GM21423 (cell line): Measurements from ENCODE around the gene CCDC85B.
A peak's percentile ranks its signal among the peaks of the same experiment; 100 is the strongest.

Source experiments
- ATAC-seq: cut with Tn5 transposase; IDR thresholded peaks from one replicate; pipeline ENCODE4 v1.9.1; 2021; ENCODE audit warnings: mild to moderate bottlenecking, moderate library complexity; ENCODE audit not compliant: unreplicated experiment

The CCDC85B gene

GRCh38 chr11:65868076-65868667, 22.3 kb upstream of the CCDC85B start:
- ATAC-seq, result no peak

GRCh38 chr11:65868907-65869306, 21.6 kb upstream of the CCDC85B start:
- ATAC-seq, result no peak

GRCh38 chr11:65869643-65870306, 20.7 kb upstream of the CCDC85B start:
- ATAC-seq, result no peak

DNA sequence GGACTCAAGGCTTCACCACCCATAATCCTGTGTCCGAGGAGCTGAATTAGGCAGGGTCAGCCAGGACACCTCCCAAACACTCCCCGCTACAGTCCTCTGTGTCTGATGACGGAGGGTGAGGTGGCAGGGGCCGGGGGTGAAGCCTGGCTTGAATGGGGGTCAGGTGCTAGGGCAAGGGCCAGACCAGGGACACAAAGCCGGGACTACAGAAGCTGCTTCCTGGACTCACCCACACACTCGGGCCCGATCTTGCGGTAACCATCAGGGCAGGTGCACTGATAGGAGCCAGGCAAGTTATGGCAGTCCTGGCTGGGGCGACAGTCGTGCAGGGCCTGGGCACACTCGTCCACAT, 20.2 kb upstream of the CCDC85B start:
- ATAC-seq, result no peak

DNA sequence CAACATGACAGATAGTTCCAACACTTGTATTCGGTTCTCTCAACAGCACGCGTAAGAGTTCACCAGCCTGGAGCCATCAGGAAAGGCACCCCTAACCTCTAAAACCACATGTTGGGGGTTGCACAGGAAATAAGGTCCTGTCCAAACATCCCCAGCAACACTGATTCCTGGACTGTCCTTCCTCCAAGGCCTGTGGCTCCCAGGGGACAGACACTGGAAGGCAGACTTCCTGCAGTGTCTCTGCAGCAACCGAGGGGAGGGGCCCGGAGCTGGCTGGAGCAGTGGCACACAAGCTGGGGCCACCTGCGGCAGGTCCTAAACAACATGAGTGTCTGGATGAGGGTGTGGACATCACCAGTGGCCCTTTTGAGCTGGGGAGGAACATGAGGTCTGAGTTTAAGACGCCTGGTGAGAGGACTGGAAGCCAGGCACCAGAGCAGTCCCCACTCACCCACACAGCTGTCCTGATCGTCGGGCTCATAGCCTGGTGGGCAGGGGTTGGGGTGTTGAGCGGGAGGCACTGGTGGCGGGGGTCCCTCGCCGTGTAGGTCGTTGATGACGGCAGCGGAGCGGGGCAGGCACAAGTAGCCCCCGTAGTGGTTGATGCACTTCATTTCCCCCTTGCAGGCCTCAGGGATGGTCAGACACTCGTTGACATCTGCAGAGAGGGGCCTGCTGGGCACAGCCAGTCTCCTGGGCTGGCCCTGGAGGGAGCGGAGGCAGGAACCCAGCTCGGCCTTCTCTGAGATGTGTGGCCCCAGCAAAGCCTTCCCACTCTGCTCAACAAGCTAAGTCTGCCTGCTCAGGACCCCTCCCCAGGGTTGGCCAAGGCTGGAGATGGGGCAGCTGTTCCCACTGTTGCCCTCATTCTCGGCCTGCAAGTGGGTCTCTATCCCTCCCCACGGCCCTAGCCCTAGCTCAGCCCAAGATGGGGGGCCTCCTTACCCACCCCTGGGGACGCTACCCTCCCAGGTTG, 19.5 kb upstream of the CCDC85B start:
- no peak for ATAC-seq

DNA sequence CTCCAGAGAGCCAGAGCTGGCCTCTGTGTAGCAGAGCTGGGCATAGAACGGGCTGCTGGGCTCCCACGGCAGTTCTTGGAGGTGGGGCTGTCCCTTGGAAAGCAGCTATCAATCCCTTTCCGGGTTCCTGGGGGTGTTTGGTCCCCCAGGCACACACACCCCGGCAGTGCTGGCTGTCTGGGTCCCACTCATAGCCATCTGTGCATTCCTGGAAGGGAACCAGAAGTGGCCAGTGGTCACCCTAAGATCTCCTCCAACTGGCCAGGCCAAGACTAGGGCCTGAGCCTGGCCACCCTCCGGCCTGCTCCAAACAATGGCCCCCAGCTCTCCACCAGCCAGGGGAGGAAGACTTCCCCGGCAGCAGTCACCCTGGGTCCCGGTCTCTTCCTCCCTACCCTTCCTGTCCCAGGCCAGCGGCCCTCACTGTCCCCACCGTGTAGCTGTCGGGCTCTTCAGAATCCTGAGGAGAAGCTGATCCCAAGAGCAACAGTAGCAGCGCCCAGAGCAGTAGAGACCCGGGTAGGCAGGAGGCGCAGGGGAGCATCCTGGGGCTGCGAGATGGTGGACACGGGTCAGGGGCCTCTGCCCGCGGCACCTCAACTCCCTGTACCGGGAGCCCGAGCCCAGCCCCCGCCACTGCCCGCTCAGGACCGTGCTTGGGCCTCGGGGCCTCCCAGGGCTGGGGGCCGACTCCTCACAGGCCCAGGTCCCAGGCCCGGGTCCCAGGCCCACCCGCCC, 18.5 kb upstream of the CCDC85B start:
- no peak for ATAC-seq

DNA sequence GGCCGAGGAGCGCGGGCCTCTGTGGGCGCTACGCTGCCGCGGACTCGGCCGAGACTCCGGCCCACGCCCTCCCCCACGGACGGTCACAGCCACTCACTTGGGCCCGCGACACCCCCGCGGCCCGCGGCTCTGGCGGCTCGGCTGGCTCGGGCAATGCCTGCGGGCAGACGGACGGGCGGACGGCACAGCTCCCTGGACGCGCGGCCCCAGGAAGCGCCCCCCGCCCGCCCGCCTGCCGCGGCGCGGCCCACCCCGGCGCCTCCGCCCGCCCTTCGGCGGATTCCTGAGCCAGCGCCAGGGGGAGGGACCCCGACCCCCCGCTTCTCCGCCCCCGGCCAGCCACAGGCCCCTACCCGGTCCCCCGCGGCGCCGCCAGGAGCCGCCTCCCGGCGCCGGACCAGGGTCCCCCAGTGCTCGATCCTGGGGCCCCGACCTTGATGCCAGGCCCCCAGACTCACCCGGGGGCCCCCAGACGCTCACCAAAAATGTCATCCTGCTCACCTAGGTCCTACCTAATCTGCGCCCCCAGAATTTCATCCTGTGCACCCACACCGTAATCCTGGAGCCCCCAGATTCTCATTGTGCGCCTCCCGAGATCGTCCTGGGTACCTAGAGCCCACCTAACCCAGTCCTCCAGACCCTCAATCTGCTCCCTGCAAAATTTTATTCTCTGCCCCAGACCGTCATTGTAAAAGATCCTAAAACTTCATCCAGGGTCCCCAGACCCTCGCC, 17.7 kb upstream of the CCDC85B start, which contains the start of gene EFEMP2:
EFEMP2 (minus strand) TSS at position 215 of the 732 bp plus-strand sequence. CDS start 446 bp downstream, outside the sequence.
- ATAC-seq, result no peak

DNA sequence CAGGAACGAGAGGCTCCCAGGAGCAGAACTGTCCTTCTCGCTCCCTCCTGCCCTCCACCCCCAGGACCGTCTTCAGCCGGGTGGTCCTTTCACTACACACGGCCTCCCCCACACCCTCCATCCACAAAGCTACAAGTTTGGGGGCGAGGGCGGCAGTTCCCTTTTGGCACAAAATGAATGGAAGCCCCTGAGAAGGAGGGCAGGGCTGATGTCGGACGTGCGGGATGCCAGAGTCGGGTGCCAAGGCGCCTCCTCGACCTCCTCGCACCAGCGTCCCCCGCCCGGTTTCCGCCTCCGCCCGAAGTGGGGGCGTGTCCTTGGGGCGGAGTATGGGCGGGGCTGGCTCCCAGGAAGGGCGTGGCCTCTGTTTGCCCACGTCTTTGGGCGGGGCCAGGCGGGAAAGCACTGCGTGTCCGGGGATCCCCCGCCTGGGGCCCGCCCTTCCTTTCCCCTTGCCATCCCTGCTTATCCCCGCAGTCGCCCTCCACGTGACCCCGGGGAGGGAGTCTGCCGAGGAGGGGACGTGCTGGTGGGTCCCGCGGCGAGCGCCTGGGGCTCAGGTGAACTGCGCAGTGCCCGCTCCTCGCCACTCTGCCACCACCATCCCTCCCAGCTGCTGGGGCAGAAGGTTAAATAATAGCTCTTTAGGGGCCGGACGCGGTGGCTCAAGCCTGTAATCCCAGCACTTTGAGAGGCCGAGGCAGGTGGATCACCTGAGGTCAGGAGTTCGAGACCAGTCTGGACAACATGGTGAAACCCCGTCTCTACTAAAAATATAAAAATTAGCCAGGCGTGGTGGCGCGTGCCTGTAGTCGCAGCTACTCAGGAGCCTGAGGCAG, 16.9 kb upstream of the CCDC85B start:
- ATAC-seq, result peak; percentile 79

DNA sequence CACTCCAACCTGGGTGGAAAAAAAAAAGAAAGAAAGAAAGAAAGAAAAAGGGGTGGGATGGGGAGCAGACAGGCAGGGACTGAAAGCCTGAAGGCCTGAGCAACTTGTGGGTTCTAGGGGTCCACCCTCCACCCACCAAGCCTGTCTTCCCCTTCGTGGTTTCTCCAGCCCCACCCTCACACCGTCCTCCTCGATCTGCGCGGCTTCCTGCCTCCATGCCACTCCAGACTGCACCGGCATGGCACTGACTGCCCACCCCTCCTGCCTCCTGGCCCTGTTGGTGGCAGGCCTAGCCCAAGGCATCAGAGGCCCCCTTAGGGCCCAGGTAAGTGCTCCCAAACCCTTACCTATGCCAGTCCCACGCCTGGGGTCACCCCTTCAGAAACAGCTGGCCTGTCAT, 10.9 kb upstream of the CCDC85B start, which contains the start of gene CTSW:
CTSW (plus strand) TSS at position 221 of the 400 bp plus-strand sequence; CDS start at position 239, 18 bp downstream.
- no peak for ATAC-seq

DNA sequence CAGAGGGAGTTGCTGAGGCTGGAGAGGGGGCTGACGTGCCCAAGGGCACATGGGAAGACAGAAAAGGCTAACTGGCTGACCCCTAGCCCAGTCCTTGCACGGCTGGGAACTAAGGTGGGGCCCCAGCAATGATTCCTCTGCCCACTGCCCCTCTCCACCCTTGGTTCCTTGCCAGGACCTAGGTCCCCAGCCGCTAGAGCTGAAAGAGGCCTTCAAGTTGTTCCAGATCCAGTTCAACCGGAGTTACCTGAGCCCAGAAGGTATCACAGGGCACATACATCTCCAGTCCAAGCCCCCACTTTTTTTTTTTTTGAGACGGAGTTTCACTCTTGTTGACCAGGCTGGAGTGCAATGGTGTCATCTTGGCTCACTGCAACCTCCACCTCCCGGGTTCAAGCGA, 10.4 kb upstream of the CCDC85B start:
- ATAC-seq, result no peak

- ATAC-seq, result no peak
Observed at GRCh38 chr11:65880844-65881421, 9.5 kb upstream of the CCDC85B start.

DNA sequence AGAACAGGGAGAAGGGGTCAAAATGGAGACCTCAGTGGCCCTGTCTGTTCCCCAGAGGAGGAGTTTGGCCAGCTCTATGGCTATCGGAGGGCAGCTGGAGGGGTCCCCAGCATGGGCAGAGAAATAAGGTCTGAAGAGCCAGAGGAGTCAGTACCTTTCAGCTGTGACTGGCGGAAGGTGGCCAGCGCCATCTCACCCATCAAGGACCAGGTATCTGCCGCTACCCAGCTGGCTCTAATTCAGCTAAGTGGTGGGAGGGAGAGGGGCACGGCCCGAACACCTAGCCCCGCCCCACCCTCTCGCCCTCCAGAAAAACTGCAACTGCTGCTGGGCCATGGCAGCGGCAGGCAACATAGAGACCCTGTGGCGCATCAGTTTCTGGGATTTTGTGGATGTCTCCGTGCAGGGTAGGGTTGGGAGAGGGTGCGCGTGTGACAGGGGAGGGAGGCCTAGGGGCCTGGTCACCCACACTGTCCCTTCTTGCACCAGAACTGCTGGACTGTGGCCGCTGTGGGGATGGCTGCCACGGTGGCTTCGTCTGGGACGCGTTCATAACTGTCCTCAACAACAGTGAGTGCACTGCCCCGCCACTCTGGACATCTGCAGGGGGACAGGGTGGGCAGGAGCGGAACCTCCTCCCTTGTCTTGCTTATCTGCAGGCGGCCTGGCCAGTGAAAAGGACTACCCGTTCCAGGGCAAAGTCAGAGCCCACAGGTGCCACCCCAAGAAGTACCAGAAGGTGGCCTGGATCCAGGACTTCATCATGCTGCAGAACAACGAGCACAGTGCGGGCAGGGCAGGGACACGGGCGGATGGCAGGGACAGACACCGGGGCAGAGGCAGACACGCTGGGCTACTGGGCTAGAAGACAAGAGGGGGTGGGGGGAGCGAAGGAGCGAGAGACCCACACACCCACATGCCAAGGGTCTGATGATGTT, 8.1 kb upstream of the CCDC85B start:
- ATAC-seq, result no peak

DNA sequence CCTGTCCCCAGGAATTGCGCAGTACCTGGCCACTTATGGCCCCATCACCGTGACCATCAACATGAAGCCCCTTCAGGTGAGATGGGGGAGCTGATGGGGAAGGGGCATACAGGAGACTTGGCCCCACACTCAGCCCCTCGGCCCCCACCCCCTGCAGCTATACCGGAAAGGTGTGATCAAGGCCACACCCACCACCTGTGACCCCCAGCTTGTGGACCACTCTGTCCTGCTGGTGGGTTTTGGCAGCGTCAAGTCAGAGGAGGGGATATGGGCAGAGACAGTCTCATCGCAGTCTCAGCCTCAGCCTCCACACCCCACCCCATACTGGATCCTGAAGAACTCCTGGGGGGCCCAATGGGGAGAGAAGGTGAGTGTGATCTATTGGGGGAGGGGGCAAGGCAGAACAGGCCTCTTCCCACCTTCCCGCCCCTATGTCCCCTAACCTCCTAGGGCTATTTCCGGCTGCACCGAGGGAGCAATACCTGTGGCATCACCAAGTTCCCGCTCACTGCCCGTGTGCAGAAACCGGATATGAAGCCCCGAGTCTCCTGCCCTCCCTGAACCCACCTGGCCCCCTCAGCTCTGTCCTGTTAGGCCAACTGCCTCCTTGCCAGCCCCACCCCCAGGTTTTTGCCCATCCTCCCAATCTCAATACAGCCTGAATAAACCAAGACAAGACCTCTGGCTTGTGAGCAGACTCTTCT, 7.3 kb upstream of the CCDC85B start:
- no peak for ATAC-seq

DNA sequence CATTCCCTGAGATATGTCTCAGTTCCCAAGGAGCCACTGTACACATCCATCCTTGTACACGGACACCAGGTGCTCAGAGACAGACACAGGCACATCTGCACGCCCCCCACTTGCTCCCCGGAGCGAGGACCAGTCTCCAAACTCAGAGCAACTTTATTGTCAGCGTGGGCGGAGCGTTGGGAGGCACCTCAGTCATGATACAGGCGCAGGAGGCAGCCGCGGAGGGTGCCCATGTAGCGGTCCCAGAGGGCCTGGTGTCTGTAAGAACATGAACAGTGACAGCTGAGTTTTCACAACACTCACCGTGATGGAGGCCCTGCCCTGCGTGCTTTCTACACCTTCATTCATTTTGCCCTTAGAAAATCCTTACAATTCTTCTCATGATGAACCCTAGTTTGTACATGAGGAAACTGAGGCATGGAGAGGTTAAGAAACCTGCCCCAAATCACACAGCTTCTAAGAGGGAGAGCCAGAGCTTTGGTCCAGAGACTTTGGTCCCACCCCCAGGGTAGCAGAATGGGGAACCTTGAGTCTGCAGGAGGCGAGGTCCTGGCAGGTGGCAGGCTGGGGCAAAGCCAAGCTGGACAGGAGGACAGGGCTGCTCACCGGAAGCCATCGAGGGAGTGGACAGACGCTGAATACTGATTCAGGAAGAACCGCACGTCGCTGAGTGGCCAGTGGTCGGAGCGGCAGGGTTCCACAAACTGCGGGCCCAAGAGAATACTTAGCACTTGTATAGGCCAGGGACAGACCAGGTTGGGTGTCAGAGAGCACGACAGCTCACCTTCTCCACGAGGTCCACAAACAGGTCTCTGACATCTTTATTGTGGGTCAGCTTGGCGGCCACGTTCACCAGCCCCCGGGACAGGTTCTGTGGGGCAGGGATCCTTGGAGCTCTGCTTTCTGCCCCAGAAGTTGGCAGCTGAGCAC, 6.4 kb upstream of the CCDC85B start:
- no peak for ATAC-seq

- no peak for ATAC-seq
Observed at GRCh38 chr11:65884716-65885092, 5.8 kb upstream of the CCDC85B start.

- ATAC-seq, result no peak
Observed at GRCh38 chr11:65885231-65885630, 5.2 kb upstream of the CCDC85B start.
